GM12864 (cell line): Measurements from ENCODE around the gene TNRC6B.
"Not testable (repeated sequence)": the region's sequence is repeated elsewhere in the genome, so short reads cannot be mapped to it uniquely, and the experiment has no call there.

Experiments
- DNase-seq: peaks from one replicate; pipeline ENCODE4 v3.0.0-alpha.2; 2011; ENCODE audit warnings: low read depth
- H3K4me3 ChIP-seq: 2 replicates; pipeline ENCODE4 v1.5.1; 2011; ENCODE audit warnings: mild to moderate bottlenecking, low read depth, low read length, control low read depth
- TF ChIP-seq, protein P1 (sequence below): IDR thresholded peaks from 2 replicates; pipeline ENCODE4 v1.5.1; 2011; ENCODE audit warnings: low read depth, mild to moderate bottlenecking, moderate library complexity, low read length, control low read depth, inconsistent platforms; ENCODE audit errors: missing control alignments

TNRC6B gene

DNA sequence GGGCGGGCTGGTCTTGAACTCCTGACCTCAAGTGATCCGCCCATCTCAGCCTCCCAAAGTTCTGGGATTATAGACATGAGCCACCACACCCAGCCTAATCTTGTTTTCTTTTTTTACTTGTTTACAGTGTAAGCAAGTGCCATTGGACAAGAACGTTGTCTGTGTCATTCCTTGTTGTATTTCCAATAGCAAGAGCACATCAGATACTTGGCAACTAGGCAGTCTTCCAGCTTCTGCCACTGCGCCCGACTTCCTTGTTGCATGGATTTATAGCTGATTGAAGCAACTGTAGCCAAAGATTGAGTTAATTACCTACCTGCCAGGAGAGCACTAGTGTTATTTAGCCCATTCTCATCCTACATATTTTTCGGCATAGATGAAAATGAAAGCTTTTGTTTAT lies 189.6 kb downstream of the TNRC6B start:
- TF ChIP-seq, protein P1, sequence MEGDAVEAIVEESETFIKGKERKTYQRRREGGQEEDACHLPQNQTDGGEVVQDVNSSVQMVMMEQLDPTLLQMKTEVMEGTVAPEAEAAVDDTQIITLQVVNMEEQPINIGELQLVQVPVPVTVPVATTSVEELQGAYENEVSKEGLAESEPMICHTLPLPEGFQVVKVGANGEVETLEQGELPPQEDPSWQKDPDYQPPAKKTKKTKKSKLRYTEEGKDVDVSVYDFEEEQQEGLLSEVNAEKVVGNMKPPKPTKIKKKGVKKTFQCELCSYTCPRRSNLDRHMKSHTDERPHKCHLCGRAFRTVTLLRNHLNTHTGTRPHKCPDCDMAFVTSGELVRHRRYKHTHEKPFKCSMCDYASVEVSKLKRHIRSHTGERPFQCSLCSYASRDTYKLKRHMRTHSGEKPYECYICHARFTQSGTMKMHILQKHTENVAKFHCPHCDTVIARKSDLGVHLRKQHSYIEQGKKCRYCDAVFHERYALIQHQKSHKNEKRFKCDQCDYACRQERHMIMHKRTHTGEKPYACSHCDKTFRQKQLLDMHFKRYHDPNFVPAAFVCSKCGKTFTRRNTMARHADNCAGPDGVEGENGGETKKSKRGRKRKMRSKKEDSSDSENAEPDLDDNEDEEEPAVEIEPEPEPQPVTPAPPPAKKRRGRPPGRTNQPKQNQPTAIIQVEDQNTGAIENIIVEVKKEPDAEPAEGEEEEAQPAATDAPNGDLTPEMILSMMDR = no peak
- DNase-seq = no peak
- no peak overlapping the region for H3K4me3 ChIP-seq

DNA sequence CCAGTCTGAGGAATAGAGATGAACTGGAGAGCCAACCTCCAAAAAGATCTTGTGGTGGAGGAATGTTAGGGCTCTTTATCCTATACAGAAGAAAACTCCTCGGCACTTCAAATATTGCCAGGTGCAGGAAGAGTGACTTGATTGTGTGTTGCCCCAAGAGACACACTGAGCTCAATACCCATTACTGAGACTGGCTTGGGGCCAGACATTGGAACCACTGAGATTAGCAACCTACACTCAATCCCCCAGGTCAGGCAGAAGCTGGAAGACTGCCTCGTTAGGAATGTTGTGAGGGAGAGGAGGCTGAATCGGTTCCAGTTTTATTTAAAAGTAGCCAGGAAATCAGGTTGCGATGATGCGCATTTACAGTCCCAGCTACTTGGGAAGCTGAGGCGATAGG lies 190.3 kb downstream of the TNRC6B start:
- TF ChIP-seq, protein P1 = no peak
- no peak overlapping the region for H3K4me3 ChIP-seq
- no peak for DNase-seq

DNA sequence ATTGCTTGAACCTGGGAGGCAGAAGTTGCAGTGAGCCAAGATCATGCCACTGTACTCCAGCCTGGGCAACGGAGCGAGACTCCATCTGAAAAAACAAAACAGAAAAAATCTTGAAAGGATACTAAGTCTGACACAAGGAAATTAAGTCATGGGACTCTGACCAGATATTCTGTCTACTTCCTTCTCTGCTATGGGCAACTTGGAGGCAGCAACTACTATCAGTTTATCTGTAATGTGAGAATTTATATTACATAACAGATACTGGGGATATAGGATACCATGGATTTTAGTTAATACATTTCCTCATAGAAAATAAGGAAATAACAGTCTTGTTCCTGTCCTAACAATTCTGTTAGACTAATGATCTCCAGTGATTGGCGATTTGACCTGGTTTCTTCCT lies 191.1 kb downstream of the TNRC6B start:
- DNase-seq = no peak
- H3K4me3 ChIP-seq = no peak overlapping the region
- TF ChIP-seq, protein P1 = no peak

DNA sequence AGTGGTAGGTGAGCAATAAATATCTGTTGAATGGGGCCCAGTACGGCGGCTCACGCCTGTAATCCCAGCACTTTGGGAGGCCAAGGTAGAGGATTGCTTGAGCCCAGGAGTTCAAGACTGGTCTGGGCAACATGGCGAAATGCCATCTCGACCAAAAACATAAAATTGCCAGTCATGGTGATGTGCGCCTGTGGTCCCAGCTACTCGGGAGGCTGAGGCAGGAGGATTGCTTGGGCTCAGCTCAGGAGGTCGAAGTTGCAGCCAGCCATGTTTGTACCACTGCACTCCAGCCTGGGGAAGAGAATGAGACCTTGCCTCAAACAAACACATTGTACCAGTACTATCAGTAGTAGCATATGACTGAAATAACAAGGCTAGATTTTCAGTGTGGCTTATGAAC lies 196.8 kb downstream of the TNRC6B start:
- TF ChIP-seq, protein P1 = no peak
- no peak overlapping the region for H3K4me3 ChIP-seq
- no peak for DNase-seq

DNA sequence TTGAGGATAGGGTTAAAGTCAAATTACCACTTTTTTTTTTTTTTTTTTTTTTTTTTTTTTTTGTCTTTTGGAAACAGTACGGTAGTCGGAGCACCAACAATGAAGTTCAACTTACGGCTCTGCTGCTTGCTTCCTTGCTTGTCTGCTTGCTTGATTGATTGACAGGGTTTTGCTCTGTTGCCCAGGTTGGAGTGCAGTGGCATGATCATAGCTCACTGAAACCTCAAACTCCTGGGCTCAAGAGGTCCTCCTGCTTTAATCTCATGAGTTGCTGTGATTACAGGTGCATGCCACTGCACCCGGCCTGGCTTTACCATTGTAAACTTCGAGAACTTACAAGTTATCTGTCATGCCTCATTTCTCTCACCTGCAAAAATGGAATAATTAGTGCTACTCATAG lies 198.4 kb downstream of the TNRC6B start:
- no peak overlapping the region for H3K4me3 ChIP-seq
- no peak for DNase-seq
- TF ChIP-seq, protein P1 = no peak

DNA sequence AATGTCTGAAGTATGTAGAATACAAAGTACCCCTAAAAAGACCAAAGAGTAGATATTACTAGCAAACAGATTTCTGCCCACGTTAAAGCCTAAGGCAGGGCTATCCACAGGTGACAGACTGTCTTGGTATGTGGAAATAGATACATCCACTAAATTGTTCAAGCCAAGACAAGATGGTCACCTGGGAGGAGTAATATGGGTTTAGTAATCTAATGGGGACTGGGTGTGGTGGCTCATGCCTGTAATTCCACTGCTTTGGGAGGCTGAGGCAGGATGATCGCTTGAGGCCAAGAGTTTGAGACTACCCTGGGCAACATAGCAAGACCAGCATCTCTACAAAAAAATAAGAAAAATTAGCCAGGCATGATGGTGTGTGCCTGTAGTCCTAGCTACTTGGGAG lies 200.2 kb downstream of the TNRC6B start:
- H3K4me3 ChIP-seq = no peak overlapping the region
- TF ChIP-seq, protein P1 = no peak
- DNase-seq = no peak

DNA sequence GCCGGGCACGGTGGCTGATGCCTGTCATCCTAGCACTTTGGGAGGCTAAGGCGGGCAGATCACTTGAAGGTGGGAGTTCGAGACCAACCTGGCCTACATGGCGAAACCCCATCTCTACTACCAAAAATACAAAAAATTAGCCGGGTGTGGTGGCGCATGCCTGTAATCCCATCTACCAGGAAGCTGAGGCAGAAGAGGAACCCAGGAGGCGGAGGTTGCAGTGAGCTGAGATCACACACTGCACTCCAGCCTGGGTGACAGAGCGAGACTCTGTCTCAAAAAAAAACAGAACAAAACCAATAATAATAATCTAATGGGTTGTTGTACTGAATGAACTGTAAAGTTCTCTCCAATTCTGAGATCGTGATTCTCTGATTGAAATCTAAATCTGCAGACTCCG lies 200.7 kb downstream of the TNRC6B start:
- not testable (repeated sequence) for DNase-seq, H3K4me3 ChIP-seq

DNA sequence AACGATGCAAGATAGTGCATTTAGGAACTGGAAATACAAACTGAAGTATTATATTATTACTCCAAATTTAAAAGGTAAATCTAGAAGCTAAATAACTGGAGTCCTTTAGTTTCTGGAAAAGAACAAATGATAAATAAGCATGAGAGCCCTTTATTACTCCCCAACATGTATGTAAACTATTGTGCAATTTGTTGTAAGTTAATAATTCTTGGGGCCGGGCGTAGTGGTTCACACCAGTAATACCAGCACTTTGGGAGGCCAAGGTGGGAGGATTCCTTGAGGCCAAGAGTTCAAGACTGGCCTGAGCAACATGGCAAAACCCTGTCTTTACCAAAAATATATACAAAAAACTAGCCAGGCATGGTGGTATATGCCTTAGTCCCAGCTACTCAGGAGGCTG lies 203.7 kb downstream of the TNRC6B start:
- DNase-seq = no peak
- TF ChIP-seq, protein P1 = no peak

More for the DNA sequence above, 203.7 kb downstream of the TNRC6B start:
- no peak overlapping the region for H3K4me3 ChIP-seq
